Heart right ventricle (tissue), 16 donors: ENCODE measurements around the gene SVOPL. TPM values are rescaled to one million over a fixed set of nuclear protein-coding genes. Genes with fewer than 3 reads are reported as not detected.

ENCODE experiments used
- ATAC-seq, 8 donors: fragments of 200-7000 bp; cut with Tn5 transposase; one replicate each; pipeline ENCODE4 v1.9.1; 2020; ENCODE audit warnings: mild to moderate bottlenecking in 8 of 8, moderate library complexity in 8 of 8, moderate number of reproducible peaks in 1 of 8
- DNase-seq, 2 donors: peaks; one replicate each; pipeline ENCODE4 v3.0.0-alpha.2; 2020
- H3K27ac ChIP-seq, 10 donors: fragments of 200-600 bp; sonication (generic) in 2 of 10; one replicate each; pipeline versions ENCODE4 v1.5.0 to v1.8.0; 2020 to 2022; ENCODE audit warnings: mild to moderate bottlenecking in 3 of 10
- H3K27me3 ChIP-seq, 7 donors: fragments of 200-600 bp; one replicate each; pipeline ENCODE4 v1.8.0; 2021 to 2022; ENCODE audit warnings: mild to moderate bottlenecking in 2 of 7
- H3K36me3 ChIP-seq, 9 donors: fragments of 200-600 bp; sonication (generic) in 1 of 9; one replicate each; pipeline versions ENCODE4 v1.5.0 to v1.8.0; 2020 to 2022; ENCODE audit warnings: mild to moderate bottlenecking in 2 of 9
- H3K4me1 ChIP-seq, 9 donors: fragments of 200-600 bp; sonication (generic) in 1 of 9; one replicate each; pipeline versions ENCODE4 v1.5.0 to v1.8.0; 2020 to 2022; ENCODE audit warnings: mild to moderate bottlenecking in 4 of 9
- H3K4me3 ChIP-seq, 10 donors: fragments of 200-600 bp; sonication (generic) in 2 of 10; one replicate each; pipeline versions ENCODE4 v1.5.0 to v1.8.0; 2020 to 2022; ENCODE audit warnings: mild to moderate bottlenecking in 7 of 10, moderate library complexity in 2 of 10
- H3K9me3 ChIP-seq, 11 donors: fragments of 200-600 bp in 10 of 11; sonication (generic) in 2 of 11; one replicate each; pipeline versions ENCODE4 v1.5.0 to v1.8.0; 2013 to 2022; ENCODE audit warnings: mild to moderate bottlenecking in 2 of 11, control low read depth in 1 of 11, moderate library complexity in 1 of 11
- CTCF ChIP-seq, 9 donors: fragments of 200-600 bp; sonication (generic) in 2 of 9; IDR thresholded peaks; one replicate each; pipeline versions ENCODE4 v1.5.0 to v1.8.0; 2021 to 2022; ENCODE audit warnings: antibody characterized with exemption in 9 of 9, mild to moderate bottlenecking in 5 of 9, moderate library complexity in 1 of 9
- WGBS, 2 donors: extraction: QIAGEN DNeasy Blood & Tissue Kit; methylation state at CpG; one replicate each; pipeline ENCODE4 v1.1.7; 2013; ENCODE audit warnings: inconsistent platforms in 1 of 2; 5-methylcytosine and 5-hydroxymethylcytosine counted together
- intact Hi-C, 10 donors: fragments of 100-400 bp; cut with DNase I; formaldehyde crosslinking; loops; one replicate each; pipeline versions ENCODE4 v1.11.1 to v1.14.2; 2022
- polyA plus RNA-seq, 2 donors: library from polyadenylated mRNA; stranded (reverse); fragments of 200-250 nt; gene quantifications; one replicate each; pipeline ENCODE4 v1.2.3, GENCODE V29; 2013
- total RNA-seq, 10 donors: library from RNA; stranded (reverse); fragmentation: NEBNext Ultra II Directional in 3 of 10; extraction: Animal tissue kit (Norgen Biotek cat#: 25700) in 3 of 10; gene quantifications; one replicate each; pipeline versions ENCODE4 v1.2.1 to v1.2.4, GENCODE V29; 2021 to 2023
- donor health status: Arrhythmogenic right ventricular cardiomyopathy.
- donor health status: ischemic (EF 13 %, LVEDD 7.1; RV severe dilation, severe dysfunction).
- donor health status: healthy with polysubstance abuse.
- donor health status: DM: no; HTN: yes; CAD: no.
- donor health status: DM: no; HTN: no; CAD: no.
- donor health status: ischemic (EF 25% LVEDD 6.9; RV normal size, moderate dysfunction).
- donor health status: ischemic (EF 25% LVEDD 5.7; RV mildly dilated, moderate dysfunction).
- donor health status: healthy.
- donor health status: DM: yes; HTN: yes; CAD: no.
- donor health status: Ischemic cardiomyopathy.
- donor health status: ischemic (EF 35%, LVEDD 5.7; RV mildly dilated, moderate dysfunction).
- donor health status: nonischemic (EF 11% LVEDD 7.7; RV severe dilation, severe dysfunction).
- donor health status: DM: yes; HTN: yes; CAD: no.
- donor health status: PGD.
- donor health status: ischemic (EF 29% LVEDD 5.4; RV normal size, mild dysfunction).
- donor health status: nonischemic (EF 23%, LVEDD 6.1; RV moderate dilation, normal function).

The SVOPL gene
- total and polyA plus RNA-seq, 12 donors: not detected

GRCh38 chr7:138581065-138581464 lies 120.1 kb downstream of the SVOPL start:
- H3K4me3 ChIP-seq: no peak overlapping the region
- no peak for DNase-seq
- no peak for ATAC-seq
- no peak for TF ChIP-seq CTCF (IDR thresholded peaks at IDR 0.05)
- no peaks in the 10 kb centered on the region for H3K4me1 ChIP-seq
- no peaks in the 10 kb centered on the region for H3K27me3 ChIP-seq
- H3K27ac ChIP-seq: no peak overlapping the region
- intact Hi-C loops: no loop called here
- H3K36me3 ChIP-seq: peaks cover 0 to 100% (median 35%) of the 10 kb centered on the region in 9 donors
- 96 to 98% methylated on average over 4 of the region's 4 CpGs for WGBS, 2 donors
- no peaks in the 10 kb centered on the region for H3K9me3 ChIP-seq

- H3K36me3 ChIP-seq: peaks cover 0 to 99% (median 34%) of the 10 kb centered on the region in 9 donors
- H3K27ac ChIP-seq: no peak overlapping the region
- ATAC-seq (no peak), DNase-seq (no peak)
- TF ChIP-seq CTCF (IDR thresholded peaks at IDR 0.05): no peak
- H3K4me1 ChIP-seq: no peaks in the 10 kb centered on the region
- intact Hi-C loops: loop anchor here in 1 of 10 donors (10.0 kb wide), 1 partner anchor 115 kb away; the partner anchor contains the start of gene TRIM24
- no peak overlapping the region for H3K4me3 ChIP-seq
- 97 to 98% methylated on average over 3 of the region's 3 CpGs for WGBS, 2 donors
- no peaks in the 10 kb centered on the region for H3K9me3 ChIP-seq
- no peaks in the 10 kb centered on the region for H3K27me3 ChIP-seq
These were observed 121.5 kb downstream of the SVOPL start for GRCh38 chr7:138579671-138580070.

DNA sequence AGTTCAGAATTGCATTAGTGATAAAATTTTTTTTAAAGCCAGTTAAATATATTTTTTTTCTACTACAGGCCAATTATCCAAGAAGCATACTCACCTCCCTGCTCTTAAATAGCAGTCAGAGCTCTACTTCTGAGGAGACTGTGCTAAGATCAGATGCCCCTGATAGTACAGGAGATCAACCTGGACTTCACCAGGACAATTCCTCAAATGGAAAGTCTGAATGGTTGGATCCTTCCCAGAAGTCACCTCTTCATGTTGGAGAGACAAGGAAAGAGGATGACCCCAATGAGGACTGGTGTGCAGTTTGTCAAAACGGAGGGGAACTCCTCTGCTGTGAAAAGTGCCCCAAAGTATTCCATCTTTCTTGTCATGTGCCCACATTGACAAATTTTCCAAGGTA lies 122.0 kb downstream of the SVOPL start:
- H3K9me3 ChIP-seq: no peaks in the 10 kb centered on the region
- no peaks in the 10 kb centered on the region for H3K27me3 ChIP-seq
- peaks cover 0 to 97% (median 29%) of the 10 kb centered on the region in 9 donors for H3K36me3 ChIP-seq
- no peak for DNase-seq
- TF ChIP-seq CTCF (IDR thresholded peaks at IDR 0.05): no peak
- no peak overlapping the region for H3K27ac ChIP-seq
- no peak for ATAC-seq
- WGBS, 2 donors: 88 to 95% methylated on average over 1 of the region's 1 CpG
- no peaks in the 10 kb centered on the region for H3K4me1 ChIP-seq
- H3K4me3 ChIP-seq: no peak overlapping the region
- intact Hi-C loops: loop anchor here in 1 of 10 donors (10.0 kb wide), 1 partner anchor 114 kb away; the partner anchor contains the start of gene TRIM24

- intact Hi-C loops: loop anchor here in 1 of 10 donors (10.0 kb wide), 1 partner anchor 111 kb away; the partner anchor contains the start of gene TRIM24
- no peak for DNase-seq
- ATAC-seq: no peak
- 97 to 99% methylated on average over 5 of the region's 5 CpGs for WGBS, 2 donors
- H3K27ac ChIP-seq: no peak overlapping the region
- peaks cover 0 to 96% (median 30%) of the 10 kb centered on the region in 9 donors for H3K36me3 ChIP-seq
- H3K4me3 ChIP-seq: no peak overlapping the region
- TF ChIP-seq CTCF (IDR thresholded peaks at IDR 0.05): no peak
- H3K27me3 ChIP-seq: no peaks in the 10 kb centered on the region
- no peaks in the 10 kb centered on the region for H3K4me1 ChIP-seq
- no peaks in the 10 kb centered on the region for H3K9me3 ChIP-seq
These were observed 125.2 kb downstream of the SVOPL start for GRCh38 chr7:138575897-138576428.
